Measurements from ENCODE around the gene TRIM65. TPM values are rescaled to one million over a fixed set of nuclear protein-coding genes. Genes with fewer than 3 reads are reported as not detected.
A peak's percentile ranks its signal among the peaks of the same experiment; 100 is the strongest.
"Not testable (repeated sequence)": the region's sequence is repeated elsewhere in the genome, so short reads cannot be mapped to it uniquely, and the experiment has no call there.

TRIM65 gene
- total and polyA plus RNA-seq, 10 of the 15 experiments (the other 5 are each of a cell fraction or from before 2014, with no cell fraction given), result 1.4 to 26.0 (median 10.8) TPM

GRCh38 chr17:75864887-75865286 lies 31.9 kb downstream of the TRIM65 start:
- intact Hi-C loops (cut with micrococcal nuclease; ENCODE audit: unreplicated experiment); H3K27me3 ChIP-seq (replicated peaks in 1 of 2; ENCODE audit: control insufficient read depth in 2 of 2, insufficient read depth in 2 of 2, low read length in 1 of 2); BruUV-seq (replicated peaks); H3K9me3 ChIP-seq (replicated peaks; ENCODE audit: control insufficient read depth, insufficient read depth, low read length); DNase-seq (ENCODE audit: low read depth, low spot score); H2AFZ ChIP-seq (ENCODE audit: control insufficient read depth, low read depth, low read length); H3K9ac ChIP-seq (ENCODE audit: control insufficient read depth, insufficient read depth, low read length); H3K36me3 ChIP-seq (ENCODE audit: control insufficient read depth in 2 of 2, insufficient read depth in 2 of 2, low read length in 1 of 2); FAIRE-seq; H4K20me1 ChIP-seq (ENCODE audit: control insufficient read depth, insufficient read depth); H3K79me2 ChIP-seq (ENCODE audit: control insufficient read depth, insufficient read depth, low read length); in situ Hi-C loops (cut with MboI): not testable (repeated sequence)
- Histone ChIP-seq H3K4me1 (ENCODE audit: control insufficient read depth, insufficient read depth, low read length) (peaks cover 17% of the 10 kb centered on the region), H3K4me3 (peak overlapping the region; percentile 22; the same call in 1 of the 2 replicates), H3K4me2 (ENCODE audit: control insufficient read depth, insufficient read depth) (peak overlapping the region; percentile 22), H3K27ac (ENCODE audit: control insufficient read depth, insufficient read depth) (peak overlapping the region; percentile 29)
- POLR2A ChIA-PET, result interaction anchor here (0.6 to 1.7 kb wide), 6 partner anchors 9 to 105 kb away, joined by 3 to 16 read pairs (median 5); partner anchors contain the start of genes TRIM47 and WBP2
- ATAC-seq, result peak; percentile 39
- SMC1A ChIA-PET (ENCODE audit: uncharacterized antibody, unreplicated experiment), result interaction anchor here (0.7 to 1.4 kb wide), 8 partner anchors 9 to 140 kb away, joined by 3 to 6 read pairs (median 3); partner anchors contain the start of gene WBP2
- TF ChIP-seq NFIC (IDR thresholded peaks at IDR 0.05; ENCODE audit: low read depth, low read length), result 0 out of 2 replicates have a peak, but pooled peaks have one; percentile 6
- TF ChIP-seq CREB1 (IDR thresholded peaks at IDR 0.05; ENCODE audit: low read depth), result peak; percentile 53; the same call in 1 of the 2 replicates
- TF ChIP-seq JUNB (IDR thresholded peaks at IDR 0.05), result peak; percentile 5; the same call in 1 of the 2 replicates
- TF ChIP-seq FOXM1 (IDR thresholded peaks at IDR 0.05; ENCODE audit: low read depth, low read length), result peak; percentile 9; the same call in 1 of the 2 replicates
- 13% methylated on average over 1 of the region's 4 CpGs for WGBS (ENCODE audit: insufficient coverage, insufficient replicate concordance, low lambda C conversion rate, missing lambda C conversion rate)
- CTCF ChIA-PET, result interaction anchor here (0.6 to 2.1 kb wide), 9 partner anchors 8 to 112 kb away, joined by 3 to 8 read pairs (median 3); partner anchors contain the start of genes TRIM65 and WBP2
- RAD21 ChIA-PET (ENCODE audit: unreplicated experiment), result interaction anchor here (0.7 to 1.3 kb wide), 5 partner anchors 11 to 32 kb away, joined by 3 to 5 read pairs (median 3); partner anchors contain the start of gene TRIM65

GRCh38 chr17:75864448-75864871 lies 32.3 kb downstream of the TRIM65 start:
- peak overlapping the region; percentile 29 for H3K27ac ChIP-seq (ENCODE audit: control insufficient read depth, insufficient read depth)
- H2AFZ ChIP-seq (ENCODE audit: control insufficient read depth, low read depth, low read length), result peak overlapping the region; percentile 21; the same call in 1 of the 2 replicates
- H3K4me3 ChIP-seq, result peak overlapping the region; percentile 22; the same call in 1 of the 2 replicates
- WGBS (ENCODE audit: insufficient coverage, insufficient replicate concordance, low lambda C conversion rate, missing lambda C conversion rate), result under 1% methylated on average over 8 of the region's 8 CpGs
- POLR2A ChIA-PET, result interaction anchor here (0.6 to 1.7 kb wide), 5 partner anchors 9 to 616 kb away, joined by 3 to 16 read pairs (median 5); partner anchors contain the start of genes TRIM47 and WBP2
- in situ Hi-C loops (cut with MboI), result no loop called here
- peak overlapping the region; percentile 1; the same call in 1 of the 2 replicates for H3K9ac ChIP-seq (ENCODE audit: control insufficient read depth, insufficient read depth, low read length)
- RAD21 ChIA-PET (ENCODE audit: unreplicated experiment), result interaction anchor here (0.7 to 1.3 kb wide), 5 partner anchors 11 to 32 kb away, joined by 3 to 5 read pairs (median 3); partner anchors contain the start of gene TRIM65
- no peaks in the 10 kb centered on the region for H3K9me3 ChIP-seq (replicated peaks; ENCODE audit: control insufficient read depth, insufficient read depth, low read length)
- H3K4me1 ChIP-seq (ENCODE audit: control insufficient read depth, insufficient read depth, low read length), result peaks cover 22% of the 10 kb centered on the region
- H3K36me3 ChIP-seq (ENCODE audit: control insufficient read depth in 2 of 2, insufficient read depth in 2 of 2, low read length in 1 of 2), result no peaks in the 10 kb centered on the region
- FAIRE-seq, result peak; percentile 94
- H4K20me1 ChIP-seq (ENCODE audit: control insufficient read depth, insufficient read depth), result no peaks in the 10 kb centered on the region
- H3K4me2 ChIP-seq (ENCODE audit: control insufficient read depth, insufficient read depth), result peak overlapping the region; percentile 66
- BruUV-seq (replicated peaks), result no TSS peak
- DNase-seq (ENCODE audit: low read depth, low spot score), result peak; percentile 77
- SMC1A ChIA-PET (ENCODE audit: uncharacterized antibody, unreplicated experiment), result interaction anchor here (0.7 to 1.4 kb wide), 6 partner anchors 8 to 116 kb away, joined by 3 to 6 read pairs (median 3); partner anchors contain the start of gene WBP2
- H3K79me2 ChIP-seq (ENCODE audit: control insufficient read depth, insufficient read depth, low read length), result no peaks in the 10 kb centered on the region
- ATAC-seq, result peak; percentile 90
- H3K27me3 ChIP-seq (replicated peaks in 1 of 2; ENCODE audit: control insufficient read depth in 2 of 2, insufficient read depth in 2 of 2, low read length in 1 of 2), result no peaks in the 10 kb centered on the region
- intact Hi-C loops (cut with micrococcal nuclease; ENCODE audit: unreplicated experiment), result no loop called here
- CTCF ChIA-PET, result interaction anchor here (0.6 to 2.1 kb wide), 8 partner anchors 8 to 111 kb away, joined by 3 to 8 read pairs (median 3); partner anchors contain the start of genes TRIM65 and WBP2
- peak; percentile 74 to 77; a peak in 3 of 4 replicates for TF ChIP-seq IKZF2 (IDR thresholded peaks at IDR 0.05)
- TF ChIP-seq MEF2A (IDR thresholded peaks at IDR 0.05; ENCODE audit: insufficient read depth, low read depth, low read length), result 0 out of 2 replicates have a peak, but pooled peaks have one; percentile 44
- TF ChIP-seq FOXM1 (IDR thresholded peaks at IDR 0.05; ENCODE audit: low read depth, low read length), result peak; percentile 75
- no peak for TF ChIP-seq RBBP5 (conservative IDR thresholded peaks at IDR 0.05)
- no peak for TF ChIP-seq ASH2L (IDR thresholded peaks at IDR 0.05; ENCODE audit: borderline replicate concordance, low read depth)
- 0 out of 4 replicates have a peak, but pooled peaks of 1 of the 2 experiments have one; percentile 8 for TF ChIP-seq BHLHE40 (IDR thresholded peaks at IDR 0.05; ENCODE audit: borderline replicate concordance in 1 of 2, low read depth in 2 of 2, low read length in 1 of 2)
- no peak for TF ChIP-seq RAD21 (IDR thresholded peaks at IDR 0.05; ENCODE audit: insufficient read depth, low read depth, low read length)
- peak; percentile 28; the same call in 1 of the 2 replicates for TF ChIP-seq JUNB (IDR thresholded peaks at IDR 0.05)
- peak; percentile 95 for TF ChIP-seq RUNX3 (IDR thresholded peaks at IDR 0.05; ENCODE audit: low read length)
- peak; percentile 58; the same call in 1 of the 2 replicates for TF ChIP-seq CBFB (IDR thresholded peaks at IDR 0.05; ENCODE audit: low read depth)
- TF ChIP-seq SPI1 (IDR thresholded peaks at IDR 0.05; ENCODE audit: borderline replicate concordance, insufficient read depth, low read depth, low read length), result peak; percentile 41; the same call in 1 of the 2 replicates
- no peak for TF ChIP-seq MLLT1 (IDR thresholded peaks at IDR 0.05)

Measured in GM12878 (cell line).